Calu3 (cell line): ENCODE measurements around the gene FYCO1. TPM values are rescaled to one million over a fixed set of nuclear protein-coding genes. Genes with fewer than 3 reads are reported as not detected.

Experiments
- BruUV-seq: library from RNA; stranded (reverse); fragments of 400-500 nt; replicated peaks from 2 replicates; lab custom pipeline; 2021; lab: Mats Ljungman, UMichigan
- CTCF ChIA-PET: fragments of 300-600 bp; sonication (Branson Sonifier 250); formaldehyde crosslinking; loops from one replicate; lab custom pipeline; 2022; ENCODE audit warnings: antibody characterized with exemption; lab: Charles Lee
- DNase-seq: peaks from one replicate; pipeline ENCODE4 v3.0.0; 2022
- H3K27ac Mint-ChIP-seq: one replicate; pipeline ENCODE4 v1.8.0; 2022; ENCODE audit warnings: mixed read lengths; ENCODE audit not compliant: unreplicated experiment
- H3K27me3 Mint-ChIP-seq: one replicate; pipeline ENCODE4 v1.8.0; 2022; ENCODE audit warnings: mixed read lengths; ENCODE audit not compliant: unreplicated experiment
- H3K36me3 Mint-ChIP-seq: one replicate; pipeline ENCODE4 v1.8.0; 2022; ENCODE audit warnings: mild to moderate bottlenecking, moderate library complexity, mixed read lengths; ENCODE audit not compliant: insufficient read depth, unreplicated experiment
- H3K4me1 Mint-ChIP-seq: one replicate; pipeline ENCODE4 v1.8.0; 2022; ENCODE audit warnings: mild to moderate bottlenecking, low read depth, mixed read lengths; ENCODE audit not compliant: unreplicated experiment
- H3K4me3 Mint-ChIP-seq: one replicate; pipeline ENCODE4 v1.8.0; 2022; ENCODE audit warnings: mild to moderate bottlenecking, low read depth, moderate library complexity, mixed read lengths; ENCODE audit not compliant: unreplicated experiment
- H3K9me3 Mint-ChIP-seq: one replicate; pipeline ENCODE4 v1.8.0; 2022; ENCODE audit warnings: low read depth, mixed read lengths; ENCODE audit not compliant: unreplicated experiment
- intact Hi-C: fragments of 100-400 bp; cut with micrococcal nuclease; formaldehyde crosslinking; loops from one replicate; pipeline ENCODE4 v1.10.0; 2022; ENCODE audit not compliant: unreplicated experiment
- total RNA-seq: library from RNA; stranded (reverse); gene quantifications from 2 replicates; pipeline ENCODE4 v1.2.3, GENCODE V29; 2022
- TF ChIP-seq, protein P1 (sequence below): fragments of 200-600 bp; IDR thresholded peaks from one replicate; pipeline ENCODE4 v1.8.0; 2022; ENCODE audit warnings: antibody characterized with exemption; ENCODE audit not compliant: unreplicated experiment

Gene FYCO1
- total RNA-seq, 1 experiment from 2014 or later, result 24.5 TPM

DNA sequence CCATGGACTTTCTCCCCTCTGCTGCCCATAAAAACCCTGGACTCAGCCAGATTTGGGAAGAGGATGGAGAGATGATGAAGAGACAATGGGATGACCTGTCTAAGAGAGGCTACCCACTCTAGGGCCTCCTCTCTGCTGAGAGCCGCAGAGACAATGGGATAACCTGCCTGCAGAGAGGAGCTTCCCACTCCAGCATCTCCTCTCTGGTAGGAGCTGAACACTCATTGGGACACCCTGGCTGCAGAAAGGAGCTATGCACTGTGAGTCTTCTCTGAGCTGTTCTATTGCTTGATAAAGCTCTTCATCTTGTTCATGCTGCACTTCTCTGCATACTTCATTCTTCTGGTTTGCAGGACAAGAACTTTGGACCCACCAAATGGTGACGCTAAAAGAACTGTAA is 36.1 kb upstream of the FYCO1 start:
- TF ChIP-seq, protein P1, sequence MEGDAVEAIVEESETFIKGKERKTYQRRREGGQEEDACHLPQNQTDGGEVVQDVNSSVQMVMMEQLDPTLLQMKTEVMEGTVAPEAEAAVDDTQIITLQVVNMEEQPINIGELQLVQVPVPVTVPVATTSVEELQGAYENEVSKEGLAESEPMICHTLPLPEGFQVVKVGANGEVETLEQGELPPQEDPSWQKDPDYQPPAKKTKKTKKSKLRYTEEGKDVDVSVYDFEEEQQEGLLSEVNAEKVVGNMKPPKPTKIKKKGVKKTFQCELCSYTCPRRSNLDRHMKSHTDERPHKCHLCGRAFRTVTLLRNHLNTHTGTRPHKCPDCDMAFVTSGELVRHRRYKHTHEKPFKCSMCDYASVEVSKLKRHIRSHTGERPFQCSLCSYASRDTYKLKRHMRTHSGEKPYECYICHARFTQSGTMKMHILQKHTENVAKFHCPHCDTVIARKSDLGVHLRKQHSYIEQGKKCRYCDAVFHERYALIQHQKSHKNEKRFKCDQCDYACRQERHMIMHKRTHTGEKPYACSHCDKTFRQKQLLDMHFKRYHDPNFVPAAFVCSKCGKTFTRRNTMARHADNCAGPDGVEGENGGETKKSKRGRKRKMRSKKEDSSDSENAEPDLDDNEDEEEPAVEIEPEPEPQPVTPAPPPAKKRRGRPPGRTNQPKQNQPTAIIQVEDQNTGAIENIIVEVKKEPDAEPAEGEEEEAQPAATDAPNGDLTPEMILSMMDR, result no peak
- BruUV-seq, result no TSS peak
- CTCF ChIA-PET, result no interaction called here
- DNase-seq, result no peak
- intact Hi-C loops, result no loop called here
- H3K27me3 Mint-ChIP-seq, result peaks cover 29% of the 10 kb centered on the region
- H3K9me3 Mint-ChIP-seq, result peaks cover 8% of the 10 kb centered on the region
- H3K36me3 Mint-ChIP-seq, result no peaks in the 10 kb centered on the region
- H3K27ac Mint-ChIP-seq, result no peak overlapping the region
- H3K4me3 Mint-ChIP-seq, result no peak overlapping the region
- H3K4me1 Mint-ChIP-seq, result no peaks in the 10 kb centered on the region

DNA sequence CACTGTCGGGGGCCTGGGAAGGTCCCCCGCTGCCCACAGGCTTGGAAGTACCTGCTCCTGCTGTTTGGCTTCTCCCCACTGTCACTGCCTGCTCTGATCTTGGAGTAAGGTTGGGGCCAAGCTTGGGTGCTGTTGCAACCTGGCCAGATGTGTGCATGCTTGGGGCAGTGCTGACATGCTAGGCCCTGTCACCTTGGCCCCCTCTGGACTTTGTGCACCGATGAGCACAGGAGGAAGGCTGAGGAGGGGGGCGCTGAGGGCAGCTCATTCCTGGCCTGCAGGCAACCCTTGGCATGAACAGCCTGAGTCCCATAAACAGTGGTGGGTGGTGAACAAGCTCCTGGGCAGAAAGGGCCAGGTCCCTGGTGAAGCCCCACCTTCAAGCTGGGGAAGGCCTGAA is 35.6 kb upstream of the FYCO1 start:
- intact Hi-C loops, result no loop called here
- BruUV-seq, result no TSS peak
- no peak for DNase-seq
- Mint-ChIP-seq H3K27me3 (peaks cover 29% of the 10 kb centered on the region), H3K9me3 (peaks cover 8% of the 10 kb centered on the region), H3K4me3 (no peak overlapping the region), H3K36me3 (no peaks in the 10 kb centered on the region), H3K27ac (no peak overlapping the region), H3K4me1 (no peaks in the 10 kb centered on the region)
- TF ChIP-seq, protein P1, result no peak
- CTCF ChIA-PET, result no interaction called here

DNA sequence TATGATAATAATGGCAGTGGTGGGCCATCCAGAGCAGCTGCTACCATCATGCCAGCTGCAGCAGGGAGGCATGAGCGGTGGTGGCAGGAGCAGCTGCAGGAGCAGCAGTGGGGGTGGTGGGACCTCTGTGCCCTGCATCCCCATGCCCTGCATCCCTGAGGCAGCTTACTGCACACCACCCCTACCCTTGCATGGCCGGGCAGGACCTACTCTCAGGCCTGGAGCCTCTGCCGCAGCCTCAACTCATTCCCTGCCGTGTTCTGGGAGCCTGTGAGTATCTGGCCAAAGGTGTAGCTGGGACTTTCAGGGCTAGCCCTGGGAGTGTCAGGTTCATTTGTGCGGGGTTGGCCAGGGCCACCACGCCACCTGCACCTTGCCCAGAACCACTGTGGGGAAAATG is 35.0 kb upstream of the FYCO1 start:
- no peak for DNase-seq
- no peaks in the 10 kb centered on the region for H3K36me3 Mint-ChIP-seq
- peaks cover 8% of the 10 kb centered on the region for H3K9me3 Mint-ChIP-seq
- intact Hi-C loops, result no loop called here
- TF ChIP-seq, protein P1, result no peak
- no peaks in the 10 kb centered on the region for H3K4me1 Mint-ChIP-seq
- no peak overlapping the region for H3K27ac Mint-ChIP-seq
- peaks cover 27% of the 10 kb centered on the region for H3K27me3 Mint-ChIP-seq
- CTCF ChIA-PET, result no interaction called here
- no peak overlapping the region for H3K4me3 Mint-ChIP-seq
- BruUV-seq, result no TSS peak

DNA sequence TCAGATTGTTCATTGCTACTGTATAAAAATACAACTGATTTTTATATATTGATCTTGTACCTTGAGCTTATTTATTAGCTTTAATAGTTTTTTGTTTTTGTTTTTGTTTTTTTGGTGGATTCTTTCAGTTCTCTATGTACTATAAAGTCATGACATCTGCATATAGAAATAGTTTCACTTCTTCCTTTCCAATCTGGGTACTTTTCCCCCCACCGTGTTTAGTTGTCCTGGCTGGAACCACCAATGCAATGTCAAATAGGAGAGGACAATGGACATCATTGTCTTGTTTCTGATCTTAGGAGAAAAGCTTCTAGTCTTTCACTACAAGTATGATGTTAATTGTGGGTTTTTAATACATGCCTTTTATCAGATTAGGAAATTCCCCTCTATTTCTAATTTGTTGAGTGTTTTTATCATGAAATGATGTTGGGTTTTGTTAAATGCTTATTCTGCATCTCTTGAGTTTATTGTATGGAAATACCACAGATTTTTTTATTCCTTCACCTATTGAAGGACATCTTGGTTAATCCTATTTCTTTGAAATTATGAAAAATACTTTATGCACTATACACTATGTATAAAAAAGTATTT is 34.4 kb upstream of the FYCO1 start:
- Mint-ChIP-seq H3K27ac (no peak overlapping the region), H3K27me3 (peaks cover 22% of the 10 kb centered on the region), H3K9me3 (peaks cover 8% of the 10 kb centered on the region), H3K4me3 (no peak overlapping the region), H3K4me1 (no peaks in the 10 kb centered on the region), H3K36me3 (no peaks in the 10 kb centered on the region)
- DNase-seq, result no peak
- TF ChIP-seq, protein P1, result no peak
- intact Hi-C loops, result no loop called here
- CTCF ChIA-PET, result no interaction called here
- BruUV-seq, result no TSS peak
